HG02623 (cell line): Measurements from ENCODE around the gene HNRNPH1.
A peak's percentile ranks its signal among the peaks of the same experiment; 100 is the strongest.
"Not testable (repeated sequence)": the region's sequence is repeated elsewhere in the genome, so short reads cannot be mapped to it uniquely, and the experiment has no call there.

Experiments used
- ATAC-seq: cut with Tn5 transposase; IDR thresholded peaks from one replicate; pipeline ENCODE4 v1.9.1; 2021; ENCODE audit warnings: moderate library complexity; ENCODE audit not compliant: unreplicated experiment

HNRNPH1 gene, protein sequence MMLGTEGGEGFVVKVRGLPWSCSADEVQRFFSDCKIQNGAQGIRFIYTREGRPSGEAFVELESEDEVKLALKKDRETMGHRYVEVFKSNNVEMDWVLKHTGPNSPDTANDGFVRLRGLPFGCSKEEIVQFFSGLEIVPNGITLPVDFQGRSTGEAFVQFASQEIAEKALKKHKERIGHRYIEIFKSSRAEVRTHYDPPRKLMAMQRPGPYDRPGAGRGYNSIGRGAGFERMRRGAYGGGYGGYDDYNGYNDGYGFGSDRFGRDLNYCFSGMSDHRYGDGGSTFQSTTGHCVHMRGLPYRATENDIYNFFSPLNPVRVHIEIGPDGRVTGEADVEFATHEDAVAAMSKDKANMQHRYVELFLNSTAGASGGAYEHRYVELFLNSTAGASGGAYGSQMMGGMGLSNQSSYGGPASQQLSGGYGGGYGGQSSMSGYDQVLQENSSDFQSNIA

DNA sequence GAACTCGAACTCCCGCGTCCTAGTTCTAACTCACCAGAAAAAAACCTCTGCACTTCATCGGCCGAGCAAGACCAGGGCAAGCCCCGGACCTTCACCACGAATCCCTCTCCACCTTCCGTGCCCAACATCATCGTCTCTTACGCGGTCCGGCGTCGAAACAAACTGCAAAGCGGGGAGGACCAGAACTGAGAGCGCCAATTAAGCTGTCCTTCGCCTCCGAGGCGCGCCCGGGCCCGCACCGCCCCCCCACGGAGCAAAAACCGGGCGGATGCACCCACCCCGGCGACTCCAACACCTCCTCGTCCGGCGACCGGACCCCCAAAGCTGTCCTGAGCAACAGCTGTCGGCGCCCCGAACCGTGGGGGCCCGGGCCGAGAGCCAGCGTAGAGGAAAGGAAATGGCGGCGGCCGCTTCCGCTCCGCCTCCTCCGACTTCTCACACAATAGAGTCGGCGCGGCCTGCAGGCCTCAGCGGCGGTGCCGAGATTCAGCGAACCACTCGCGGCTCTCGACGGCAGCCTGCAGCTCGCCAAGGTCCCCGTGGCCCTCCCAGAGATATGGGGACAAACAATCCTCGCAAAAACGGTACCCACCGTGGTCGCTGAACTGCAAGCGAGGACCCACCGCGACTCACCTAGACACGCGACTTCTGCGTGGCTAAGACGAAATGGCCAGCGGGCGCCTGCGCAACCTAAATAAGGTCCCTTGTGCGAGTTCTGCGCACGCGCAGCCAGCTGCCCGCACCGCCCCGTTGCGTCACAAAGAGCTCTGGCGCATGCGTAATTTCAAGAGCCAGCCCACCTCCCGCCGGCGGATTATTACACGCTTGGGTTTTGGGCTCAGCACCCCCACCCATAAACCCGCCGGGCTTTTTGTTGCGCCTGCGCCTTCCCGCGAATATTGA lies at the start of gene HNRNPH1:
TSS of gene HNRNPH1 (minus strand) at position 669 of the 903 bp plus-strand sequence. CDS start at position 131, 538 bp downstream.
- peak; percentile 61 for ATAC-seq

DNA sequence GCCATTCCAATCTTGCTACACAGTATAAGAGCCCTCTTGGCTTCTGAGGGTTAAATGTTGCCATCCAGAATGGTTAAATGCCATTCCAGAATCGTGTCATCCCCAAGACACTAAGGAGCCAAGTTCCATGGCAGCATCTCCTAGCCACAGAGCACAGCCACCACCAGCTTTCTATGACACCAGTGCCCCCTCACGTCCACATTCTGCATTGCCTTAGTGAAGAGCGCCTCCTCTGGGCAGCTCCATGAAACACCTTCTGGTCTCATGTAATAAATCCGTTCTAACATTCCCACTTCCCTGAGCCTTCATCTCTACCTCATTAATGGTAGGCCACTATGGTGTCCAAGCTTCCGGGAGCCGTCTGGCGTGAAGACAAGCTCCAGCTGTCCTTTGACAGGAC lies 44.9 kb upstream of the HNRNPH1 start:
- no peak for ATAC-seq

DNA sequence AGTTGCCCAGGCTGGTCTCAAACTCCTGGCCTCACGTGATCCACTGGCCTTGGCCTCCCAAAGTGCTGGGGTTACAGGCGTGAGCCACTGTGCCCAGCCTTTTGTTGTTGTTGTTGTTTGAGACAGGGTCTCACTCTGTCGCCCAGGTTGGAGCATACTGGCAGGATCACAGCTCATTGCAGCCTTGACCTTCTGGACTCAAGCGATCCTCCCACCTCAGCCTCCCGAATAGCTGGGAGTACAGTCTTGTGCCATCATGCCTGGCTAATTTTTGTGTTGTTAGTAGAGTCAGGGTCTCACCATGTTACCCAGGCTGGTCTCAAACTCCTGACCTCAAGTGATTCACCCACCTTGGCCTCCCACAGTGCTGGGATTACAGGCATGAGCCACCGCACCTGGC lies 38.2 kb upstream of the HNRNPH1 start:
- ATAC-seq = not testable (repeated sequence)

DNA sequence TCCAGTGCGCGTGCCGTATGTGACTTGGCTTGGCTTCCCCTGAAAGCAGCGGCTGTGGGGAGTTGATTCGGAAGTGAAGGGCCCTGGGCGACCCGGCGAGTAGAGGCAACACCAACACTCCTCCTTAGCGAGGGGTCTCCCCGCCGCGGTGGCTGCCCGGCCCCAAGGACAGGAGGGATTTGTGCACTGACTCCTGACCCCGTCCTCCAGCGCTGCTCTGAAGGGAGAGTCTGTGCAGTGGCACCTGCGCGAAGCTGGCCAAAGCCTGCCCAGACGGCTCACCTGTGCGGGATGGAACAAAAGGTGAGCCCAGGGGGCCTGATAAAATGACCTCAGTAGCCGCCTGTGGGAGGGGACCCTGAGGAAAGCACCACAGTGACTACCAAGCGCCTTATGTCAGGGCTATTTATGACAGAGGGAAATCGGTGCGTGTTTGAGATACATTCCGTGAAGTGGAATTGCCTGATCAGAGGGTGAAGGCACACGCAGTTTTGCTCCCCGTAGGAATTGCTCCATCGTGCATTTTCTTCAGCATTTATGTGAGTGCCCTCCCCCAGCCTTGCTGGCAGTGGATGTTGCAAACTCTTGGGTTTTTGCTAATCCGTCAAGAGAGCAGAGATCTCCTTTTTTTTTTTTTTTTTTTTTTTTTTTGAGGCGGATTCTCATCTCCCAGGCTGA lies 34.8 kb upstream of the HNRNPH1 start:
- peak; percentile 41 for ATAC-seq

DNA sequence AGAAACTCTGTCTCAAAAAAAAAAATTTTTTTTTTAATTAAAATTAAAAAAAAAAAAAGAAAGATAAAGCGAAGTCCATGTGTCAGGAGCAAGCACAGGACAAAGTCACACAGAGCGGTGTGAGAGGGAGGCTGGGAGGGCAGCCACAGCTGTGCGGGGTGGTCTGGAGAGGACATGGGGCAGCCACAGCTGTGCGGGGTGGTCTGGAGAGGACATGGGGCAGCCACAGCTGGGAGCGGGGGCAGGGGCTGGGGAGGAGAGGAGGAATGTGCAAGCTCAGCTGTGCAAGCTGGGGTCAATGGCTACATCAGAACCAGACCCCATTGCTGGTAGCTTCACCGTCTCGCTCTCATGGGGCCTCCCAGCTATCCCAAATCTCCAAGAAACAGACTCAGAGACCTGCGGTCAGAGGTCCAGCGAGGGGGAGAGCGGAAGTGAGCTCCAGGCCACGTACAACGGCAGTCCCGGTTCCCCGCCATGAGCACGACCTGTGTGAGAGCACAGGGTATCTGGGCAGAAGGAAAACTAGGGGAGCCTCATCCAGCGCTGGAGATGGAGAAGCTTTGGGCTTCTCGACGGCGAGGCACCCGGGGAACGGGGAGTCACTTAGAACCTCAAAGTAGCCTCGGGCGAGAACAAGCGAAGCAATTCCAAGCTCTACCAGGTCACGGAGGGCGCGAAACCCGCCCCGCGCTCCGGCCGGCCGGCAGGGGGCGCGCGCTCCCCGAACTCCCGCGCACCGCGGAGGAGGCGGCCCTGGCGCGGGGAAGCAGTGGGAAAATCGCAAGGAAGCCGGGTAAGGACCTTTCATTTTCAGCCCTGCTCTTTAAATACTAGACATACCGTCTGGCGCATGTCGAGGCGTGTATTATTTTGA lies 34.1 kb upstream of the HNRNPH1 start:
- peak; percentile 87 for ATAC-seq

DNA sequence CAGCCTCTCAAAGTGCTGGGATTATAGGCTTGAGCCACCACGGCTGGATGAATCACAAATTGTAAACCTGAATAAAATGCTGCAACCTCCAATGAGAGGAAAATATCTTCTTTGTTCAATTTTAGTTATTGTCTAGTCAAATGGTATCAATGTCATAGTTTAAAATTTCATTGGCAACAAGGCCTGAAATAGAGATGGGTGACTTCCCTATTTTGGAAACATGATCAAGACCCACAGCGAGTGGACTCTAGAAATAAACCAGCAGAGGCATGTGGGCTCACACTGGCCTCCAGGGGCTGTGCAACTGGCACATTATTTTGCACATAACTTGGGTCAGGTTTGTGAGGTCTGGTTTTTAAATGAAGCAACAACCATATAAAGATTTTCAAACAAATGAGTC lies 29.7 kb upstream of the HNRNPH1 start:
- not testable (repeated sequence) for ATAC-seq

DNA sequence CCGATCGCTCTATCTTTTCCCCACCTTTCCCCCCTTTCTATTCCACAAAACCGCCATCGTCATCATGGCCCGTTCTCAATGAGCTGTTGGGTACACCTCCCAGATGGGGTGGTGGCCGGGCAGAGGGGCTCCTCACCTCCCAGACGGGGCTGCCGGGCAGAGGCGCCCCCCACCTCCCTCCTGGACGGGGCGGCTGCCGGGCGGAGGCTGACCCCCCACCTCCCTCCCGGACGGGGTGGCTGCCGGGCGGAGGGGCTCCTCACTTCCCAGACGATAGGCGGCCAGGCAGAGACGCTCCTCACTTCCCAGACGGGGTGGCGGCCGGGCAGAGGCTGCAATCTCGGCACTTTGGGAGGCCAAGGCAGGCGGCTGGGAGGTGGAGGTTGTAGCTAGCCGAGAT lies 26.8 kb upstream of the HNRNPH1 start:
- not testable (repeated sequence) for ATAC-seq

DNA sequence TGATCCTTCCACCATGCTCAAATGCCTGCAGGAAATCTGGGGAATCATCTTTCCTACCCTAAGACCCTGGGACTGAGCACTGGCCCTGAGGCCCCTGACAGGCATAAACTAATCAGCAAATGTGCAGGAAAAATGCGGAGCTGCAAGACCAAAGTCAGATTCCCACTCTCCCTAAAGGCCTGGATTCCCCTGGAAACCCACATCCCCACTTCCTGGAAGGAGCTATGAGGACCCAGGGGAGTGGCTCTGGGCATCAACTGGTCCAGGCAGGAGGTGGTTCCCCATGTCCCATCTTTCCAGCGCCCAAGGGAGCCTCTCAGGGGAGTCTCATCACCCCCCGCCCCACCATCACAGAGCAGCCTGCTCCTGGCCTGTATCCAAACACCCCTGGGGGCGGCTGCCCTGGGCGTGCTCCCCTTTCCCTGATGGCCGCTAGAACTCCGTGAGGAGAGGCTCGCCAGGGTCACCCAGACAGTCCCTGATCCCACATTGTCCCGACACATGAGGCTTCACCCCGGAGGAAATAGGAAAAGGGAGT lies 25.8 kb upstream of the HNRNPH1 start:
- not testable (repeated sequence) for ATAC-seq

DNA sequence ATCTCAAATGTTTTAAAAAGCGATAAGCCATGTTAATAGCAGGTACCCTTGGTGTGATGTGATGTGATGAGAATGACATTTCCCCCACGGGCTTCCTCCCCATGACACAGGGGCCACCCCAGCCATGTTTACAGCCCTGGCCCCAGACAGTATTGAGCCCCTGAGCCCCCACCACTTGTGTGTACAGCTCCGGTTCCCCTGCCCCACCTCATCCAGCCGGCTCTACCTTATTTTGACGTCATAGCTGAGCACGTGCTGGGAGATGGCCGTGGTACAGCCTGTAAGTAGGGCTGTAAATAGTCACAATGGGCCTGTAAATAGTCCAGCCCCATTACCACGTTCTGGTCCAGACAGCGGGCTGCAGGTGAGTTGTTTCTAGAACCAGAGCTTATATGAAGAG lies 24.9 kb upstream of the HNRNPH1 start:
- ATAC-seq = no peak

DNA sequence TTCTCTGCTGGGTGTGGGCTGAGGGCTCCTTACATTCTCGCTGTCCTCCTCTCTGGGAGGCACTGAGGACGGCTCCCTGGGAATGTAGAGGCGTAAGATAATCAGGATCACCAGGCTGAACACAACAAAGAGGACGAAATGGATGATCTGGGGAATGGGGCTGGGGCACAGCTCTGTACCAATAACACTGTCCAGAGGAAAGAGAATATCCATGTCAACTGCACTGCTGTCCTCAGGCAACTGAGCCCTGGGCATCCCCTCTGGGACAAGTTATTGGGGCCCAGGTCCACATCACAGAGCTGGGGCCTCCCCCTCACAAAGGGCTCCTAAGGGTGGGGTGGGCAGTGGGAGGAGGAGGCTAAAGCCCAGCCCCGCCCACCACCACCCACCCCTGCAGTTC lies 21.3 kb upstream of the HNRNPH1 start:
- not testable (repeated sequence) for ATAC-seq

DNA sequence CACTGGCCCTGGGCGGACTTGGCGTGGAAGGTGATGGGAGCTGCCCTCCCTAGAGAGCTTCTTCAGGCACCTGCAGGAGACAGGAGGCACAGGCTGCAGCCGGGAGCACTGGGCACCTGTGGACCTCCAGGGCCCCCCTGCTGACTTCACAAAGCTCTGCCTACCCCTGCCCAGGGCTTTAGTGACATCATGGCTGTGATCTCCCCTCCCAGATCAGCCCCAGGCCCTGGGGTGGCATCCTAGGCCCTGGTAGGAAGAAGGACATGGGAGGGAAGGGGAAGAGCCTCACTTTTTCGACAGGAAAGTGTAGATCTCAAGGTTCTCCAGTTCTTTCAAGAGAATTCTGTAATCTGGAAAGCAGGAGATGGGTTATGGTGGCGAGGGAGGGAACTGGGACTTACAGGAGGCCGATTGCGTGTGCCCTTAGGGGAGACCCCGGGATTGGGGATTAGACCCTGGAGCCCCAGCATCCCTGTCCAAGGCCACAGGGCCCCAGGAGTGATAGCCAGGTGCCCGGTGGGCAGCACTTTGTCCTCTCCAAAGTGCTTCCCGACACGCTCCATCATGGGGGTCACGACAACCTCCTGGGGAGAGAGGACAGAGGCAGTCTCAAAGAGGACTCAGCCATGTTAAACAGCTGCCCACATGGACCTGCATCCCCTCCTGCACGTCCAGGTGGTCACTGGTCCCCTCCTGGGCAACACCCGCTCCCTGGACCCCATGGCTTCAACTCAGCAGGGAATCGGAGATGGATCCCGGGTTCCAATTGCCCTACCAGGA lies 19.9 kb upstream of the HNRNPH1 start:
- not testable (repeated sequence) for ATAC-seq

DNA sequence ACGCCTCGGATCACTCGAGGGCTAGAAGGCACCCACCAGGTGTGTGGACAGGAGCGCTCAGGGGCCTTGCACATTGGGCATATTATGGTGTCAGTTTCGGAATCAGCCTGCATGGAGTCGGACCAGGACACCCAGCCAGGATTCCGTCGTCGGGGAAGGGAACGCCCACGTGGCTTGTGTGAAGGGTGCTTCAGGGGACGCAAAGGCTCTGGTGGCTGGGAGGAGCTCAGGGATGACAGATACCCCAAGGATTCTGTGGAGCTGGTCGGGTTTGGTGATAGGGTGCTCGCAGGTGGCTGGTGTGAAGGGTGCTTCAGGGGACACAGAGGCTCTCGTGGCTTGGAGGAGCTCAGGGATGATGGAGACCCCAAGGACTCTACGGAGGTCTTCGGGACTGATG lies 19.2 kb upstream of the HNRNPH1 start:
- ATAC-seq = not testable (repeated sequence)

DNA sequence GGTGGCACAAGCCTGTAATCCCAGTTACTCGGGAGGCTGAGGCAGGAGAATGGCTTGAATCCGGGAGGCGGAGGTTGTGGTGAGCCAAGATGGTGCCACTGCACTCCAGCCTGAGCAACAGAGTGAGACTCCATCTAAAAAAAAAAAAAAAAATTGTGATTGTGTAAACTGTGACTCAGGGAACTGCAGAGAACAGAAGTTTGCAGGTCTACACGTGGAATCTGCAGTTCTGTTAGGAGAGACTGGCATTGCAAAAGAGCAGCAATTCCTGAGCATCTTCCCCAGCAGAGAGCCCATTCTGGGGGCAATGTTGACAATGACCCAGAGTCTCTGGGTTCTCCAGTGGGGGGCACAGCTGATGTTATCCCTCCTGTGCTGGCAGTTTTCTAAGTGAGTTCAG lies 18.3 kb upstream of the HNRNPH1 start:
- ATAC-seq = not testable (repeated sequence)

DNA sequence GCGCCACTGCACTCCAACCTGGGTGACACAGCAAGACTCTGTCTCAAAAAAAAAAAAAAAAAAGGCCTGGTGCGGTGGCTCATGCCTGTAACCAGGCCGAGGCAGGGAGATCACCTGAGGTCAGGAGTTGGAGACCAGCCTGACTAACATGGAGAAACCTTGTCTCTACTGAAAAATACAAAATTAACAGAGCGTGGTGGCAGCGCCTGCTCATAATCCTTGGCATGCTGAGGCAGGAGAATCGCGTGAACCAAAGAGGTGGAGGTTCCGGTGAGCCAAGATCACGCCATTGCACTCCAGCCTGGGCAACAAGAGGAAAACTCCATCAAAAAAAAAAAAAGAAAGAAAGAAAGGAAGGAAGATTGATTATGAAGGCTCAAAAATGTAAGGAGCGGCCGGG lies 15.8 kb upstream of the HNRNPH1 start:
- ATAC-seq = not testable (repeated sequence)

DNA sequence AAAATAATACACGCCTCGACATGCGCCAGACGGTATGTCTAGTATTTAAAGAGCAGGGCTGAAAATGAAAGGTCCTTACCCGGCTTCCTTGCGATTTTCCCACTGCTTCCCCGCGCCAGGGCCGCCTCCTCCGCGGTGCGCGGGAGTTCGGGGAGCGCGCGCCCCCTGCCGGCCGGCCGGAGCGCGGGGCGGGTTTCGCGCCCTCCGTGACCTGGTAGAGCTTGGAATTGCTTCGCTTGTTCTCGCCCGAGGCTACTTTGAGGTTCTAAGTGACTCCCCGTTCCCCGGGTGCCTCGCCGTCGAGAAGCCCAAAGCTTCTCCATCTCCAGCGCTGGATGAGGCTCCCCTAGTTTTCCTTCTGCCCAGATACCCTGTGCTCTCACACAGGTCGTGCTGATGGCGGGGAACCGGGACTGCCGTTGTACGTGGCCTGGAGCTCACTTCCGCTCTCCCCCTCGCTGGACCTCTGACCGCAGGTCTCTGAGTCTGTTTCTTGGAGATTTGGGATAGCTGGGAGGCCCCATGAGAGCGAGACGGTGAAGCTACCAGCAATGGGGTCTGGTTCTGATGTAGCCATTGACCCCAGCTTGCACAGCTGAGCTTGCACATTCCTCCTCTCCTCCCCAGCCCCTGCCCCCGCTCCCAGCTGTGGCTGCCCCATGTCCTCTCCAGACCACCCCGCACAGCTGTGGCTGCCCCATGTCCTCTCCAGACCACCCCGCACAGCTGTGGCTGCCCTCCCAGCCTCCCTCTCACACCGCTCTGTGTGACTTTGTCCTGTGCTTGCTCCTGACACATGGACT lies 11.1 kb upstream of the HNRNPH1 start:
- peak; percentile 85 for ATAC-seq

DNA sequence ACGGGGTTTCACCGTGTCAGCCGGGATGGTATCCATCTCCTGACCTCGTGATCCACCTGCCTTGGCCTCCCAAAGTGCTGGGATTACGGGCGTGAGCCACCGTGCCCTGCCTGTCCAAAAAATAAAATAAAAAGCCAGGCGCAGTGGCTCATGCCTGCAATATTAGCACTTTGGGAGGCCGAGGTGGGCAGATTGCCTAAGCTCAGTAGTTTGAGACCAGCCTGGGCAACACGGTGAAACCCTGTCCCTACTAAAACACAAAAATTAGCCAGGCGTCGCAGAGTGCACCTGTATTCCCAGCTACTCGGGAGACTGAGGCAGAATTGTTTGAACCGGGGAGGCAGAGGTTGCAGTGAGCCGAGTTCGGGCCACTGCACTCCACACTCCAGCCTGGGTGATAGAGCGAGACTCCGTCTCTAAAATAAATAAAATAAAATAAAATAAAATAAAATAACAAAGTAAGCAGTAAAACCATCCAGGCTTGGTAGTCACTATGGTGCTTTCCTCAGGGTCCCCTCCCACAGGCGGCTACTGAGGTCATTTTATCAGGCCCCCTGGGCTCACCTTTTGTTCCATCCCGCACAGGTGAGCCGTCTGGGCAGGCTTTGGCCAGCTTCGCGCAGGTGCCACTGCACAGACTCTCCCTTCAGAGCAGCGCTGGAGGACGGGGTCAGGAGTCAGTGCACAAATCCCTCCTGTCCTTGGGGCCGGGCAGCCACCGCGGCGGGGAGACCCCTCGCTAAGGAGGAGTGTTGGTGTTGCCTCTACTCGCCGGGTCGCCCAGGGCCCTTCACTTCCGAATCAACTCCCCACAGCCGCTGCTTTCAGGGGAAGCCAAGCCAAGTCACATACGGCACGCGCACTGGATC lies 10.3 kb upstream of the HNRNPH1 start:
- ATAC-seq = peak; percentile 48

DNA sequence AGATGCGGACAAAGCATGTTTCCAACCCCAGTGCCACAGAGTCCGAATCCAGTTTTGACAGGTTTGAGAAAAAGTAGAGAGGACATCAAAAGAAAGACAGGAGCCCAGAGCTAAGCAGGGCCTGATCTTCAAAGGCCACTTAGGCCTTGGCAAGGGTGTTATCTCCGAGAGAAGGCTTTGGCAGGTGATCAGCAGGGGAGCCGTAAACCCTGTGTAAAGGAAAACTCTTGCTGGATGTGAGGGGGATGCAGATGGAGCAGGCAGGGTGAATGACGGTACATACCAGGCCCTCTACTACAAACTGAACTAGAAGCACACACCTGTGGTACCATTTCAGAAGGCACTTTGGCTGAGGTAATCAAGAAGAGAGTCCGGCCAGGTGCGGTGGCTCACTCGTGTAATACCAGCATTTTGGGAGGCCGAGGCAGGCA lies 1.4 kb upstream of the HNRNPH1 start:
- no peak for ATAC-seq
